Fibroblast of skin of abdomen (primary cell): ENCODE measurements around the gene NELL1.

Experiments
- DNase-seq: peaks from one replicate; pipeline ENCODE4 v3.0.0-alpha.2; 2013

NELL1 gene

GRCh38 chr11:21495879-21496278 is 826.5 kb downstream of the NELL1 start:
- DNase-seq, result no peak

- no peak for DNase-seq
Observed at GRCh38 chr11:21501245-21501644, 831.9 kb downstream of the NELL1 start.

- no peak for DNase-seq
Observed at GRCh38 chr11:21505070-21505469, 835.7 kb downstream of the NELL1 start.

GRCh38 chr11:21511835-21512440 is 842.6 kb downstream of the NELL1 start:
- DNase-seq, result peak; percentile 18

DNA sequence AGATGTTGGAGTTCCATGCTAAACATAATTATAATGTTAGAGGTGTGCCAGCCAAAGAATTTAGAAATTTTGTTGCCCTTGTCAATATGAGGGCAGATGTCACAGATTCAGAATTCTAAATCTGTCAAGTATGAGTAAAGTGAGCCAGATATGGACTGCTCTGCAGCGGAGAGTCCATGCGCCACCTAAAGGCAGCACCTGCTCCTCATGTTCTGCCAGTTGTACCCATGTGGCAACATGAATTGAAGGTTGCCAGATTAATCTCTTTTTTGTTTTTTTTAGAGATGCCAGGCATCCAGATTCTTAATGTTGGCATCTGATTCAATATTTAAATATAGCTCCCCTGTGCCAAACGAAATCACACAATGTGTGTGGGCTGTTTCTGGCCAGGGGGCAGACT is 844.9 kb downstream of the NELL1 start:
- DNase-seq, result no peak

- no peak for DNase-seq
Observed at GRCh38 chr11:21520244-21520643, 850.9 kb downstream of the NELL1 start.

DNA sequence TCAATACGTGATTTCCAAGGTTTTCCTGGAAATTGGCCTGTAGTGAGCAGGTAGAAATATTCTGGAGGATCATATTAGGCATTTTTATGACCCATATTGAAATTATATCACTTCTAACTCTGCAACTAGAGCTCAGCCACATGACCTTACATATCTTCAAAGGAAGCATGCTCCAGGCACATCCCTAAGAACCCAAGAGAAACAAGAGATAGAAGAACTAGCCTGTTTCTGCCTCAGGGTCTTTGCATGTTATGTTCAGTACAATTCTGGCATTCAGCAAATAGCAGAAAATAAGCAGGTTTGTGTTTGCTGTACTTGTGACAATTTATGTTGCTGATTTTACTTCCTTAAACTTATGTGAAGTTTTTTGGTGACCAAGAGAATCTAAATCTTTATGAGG is 859.8 kb downstream of the NELL1 start:
- no peak for DNase-seq

DNA sequence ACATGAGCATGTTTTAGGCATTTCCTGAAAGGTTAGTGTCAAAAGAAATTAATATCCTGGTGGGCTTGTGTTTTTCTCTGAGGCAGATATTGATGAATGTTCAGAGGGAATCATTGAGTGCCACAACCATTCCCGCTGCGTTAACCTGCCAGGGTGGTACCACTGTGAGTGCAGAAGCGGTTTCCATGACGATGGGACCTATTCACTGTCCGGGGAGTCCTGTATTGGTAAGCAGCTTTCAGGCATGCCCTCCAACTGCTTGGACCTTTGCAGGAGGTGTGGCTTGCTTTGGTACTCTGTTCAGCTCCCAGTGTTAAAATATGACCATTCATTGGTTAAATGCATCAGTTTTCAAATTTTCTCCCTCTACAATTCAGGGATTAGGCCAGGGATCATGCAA is 864.9 kb downstream of the NELL1 start:
- DNase-seq, result no peak

DNA sequence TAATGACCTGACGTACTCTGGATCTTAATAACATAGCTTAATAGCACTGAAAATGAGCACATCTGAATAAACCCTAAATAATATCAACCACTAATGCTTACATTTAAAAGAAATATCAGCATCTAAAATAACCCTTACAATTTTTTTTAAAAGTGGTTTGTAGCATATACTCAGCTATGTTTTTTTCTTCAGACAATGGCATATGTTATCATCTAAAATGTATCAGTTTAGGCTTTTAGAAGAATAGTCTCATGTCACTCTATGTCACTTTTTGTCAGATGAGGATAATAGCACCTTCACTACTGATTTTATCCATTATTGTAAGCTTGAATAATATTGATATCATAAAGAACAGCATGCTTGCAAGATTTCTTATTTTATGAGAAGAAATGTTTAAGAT is 868.6 kb downstream of the NELL1 start:
- DNase-seq, result no peak

DNA sequence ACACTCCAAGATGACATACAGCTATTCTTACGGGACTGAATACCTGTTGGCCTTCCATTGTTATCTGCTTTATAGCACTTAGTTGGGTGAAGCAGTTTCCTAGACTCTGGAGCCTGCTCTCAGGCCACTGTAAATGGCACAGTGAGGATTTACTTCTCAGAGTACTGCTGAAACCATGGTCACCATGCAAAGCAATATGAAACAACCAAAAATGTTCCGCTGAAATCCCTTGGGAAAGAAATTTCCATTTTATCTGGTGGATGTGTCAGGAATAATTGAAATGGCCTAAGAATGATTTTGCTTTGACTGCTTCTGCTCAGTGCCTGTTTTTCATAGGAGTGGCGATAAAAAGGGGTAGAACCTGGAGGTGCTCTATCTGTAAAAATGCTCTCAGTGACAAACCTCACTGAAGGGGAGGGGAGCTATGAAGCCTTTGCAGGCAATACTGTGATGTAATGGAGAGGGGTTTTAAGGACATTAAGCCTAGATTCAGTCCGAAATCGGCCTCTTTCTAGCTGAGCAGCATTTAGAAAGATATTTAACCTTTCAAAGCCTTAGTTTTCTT is 871.9 kb downstream of the NELL1 start:
- DNase-seq, result no peak

DNA sequence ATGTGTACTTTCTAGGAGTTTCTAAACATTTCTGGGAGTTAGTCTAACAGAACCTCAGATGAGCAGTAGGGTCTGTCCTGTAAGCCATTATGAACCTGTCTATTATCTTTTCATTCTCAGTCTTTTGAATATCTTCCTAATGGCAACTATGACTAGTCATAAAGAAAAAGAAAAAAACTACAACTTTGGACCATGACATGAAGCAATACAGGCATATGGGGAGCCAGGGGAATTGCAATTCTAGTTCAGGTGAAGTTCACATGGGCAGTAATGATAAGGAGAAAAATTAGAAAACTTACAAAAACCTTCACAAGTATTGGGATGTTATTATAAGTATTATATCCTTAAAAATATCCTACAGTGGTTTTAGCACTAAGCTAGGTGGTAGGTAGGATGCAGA is 874.5 kb downstream of the NELL1 start:
- no peak for DNase-seq

DNA sequence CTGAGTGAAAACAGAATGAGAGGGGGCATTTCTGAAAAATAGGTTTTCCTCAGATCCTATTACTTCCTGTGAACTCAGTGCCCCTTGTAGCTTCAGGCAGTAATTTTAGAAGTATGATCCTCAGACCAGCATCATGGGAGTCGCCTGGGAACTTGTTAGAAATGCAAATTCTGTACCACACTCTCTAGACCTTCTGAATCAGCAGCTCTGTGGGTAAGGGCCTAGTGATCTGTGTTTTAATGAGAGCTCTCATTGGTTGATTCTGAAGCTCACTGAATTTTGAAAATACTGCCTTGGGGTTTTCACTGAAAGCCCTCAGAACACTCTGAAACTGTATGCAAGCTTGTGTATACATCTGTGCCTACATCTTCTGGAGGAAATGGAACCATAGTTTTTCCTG is 876.3 kb downstream of the NELL1 start:
- no peak for DNase-seq

DNA sequence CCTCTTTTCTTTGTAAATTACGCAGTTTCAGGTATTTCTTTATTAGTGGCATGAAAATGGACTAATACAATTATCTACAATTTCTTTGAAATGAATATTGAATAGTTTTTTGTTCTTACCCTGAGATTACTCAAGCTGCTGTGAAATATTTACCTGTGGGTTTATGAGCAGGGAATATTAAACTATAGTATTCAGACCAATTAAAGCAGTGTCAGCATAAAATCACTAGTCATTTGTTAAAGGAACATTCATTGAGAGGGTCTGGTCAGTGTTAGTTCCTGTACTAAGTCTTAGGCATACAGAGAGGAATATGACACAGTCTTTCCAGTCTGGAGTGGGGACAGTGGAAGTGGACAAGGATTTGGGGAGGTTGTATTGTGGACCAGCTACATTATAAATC is 877.3 kb downstream of the NELL1 start:
- DNase-seq, result no peak

GRCh38 chr11:21552911-21553310 is 883.5 kb downstream of the NELL1 start:
- peak; percentile 54 for DNase-seq

GRCh38 chr11:21553795-21554194 is 884.4 kb downstream of the NELL1 start:
- DNase-seq, result no peak

- peak; percentile 41 for DNase-seq
Observed at GRCh38 chr11:21554284-21554683, 884.9 kb downstream of the NELL1 start.

GRCh38 chr11:21556926-21557325 is 887.5 kb downstream of the NELL1 start:
- DNase-seq, result peak; percentile 52

- DNase-seq, result no peak
Observed at GRCh38 chr11:21560466-21560975, 891.1 kb downstream of the NELL1 start.

DNA sequence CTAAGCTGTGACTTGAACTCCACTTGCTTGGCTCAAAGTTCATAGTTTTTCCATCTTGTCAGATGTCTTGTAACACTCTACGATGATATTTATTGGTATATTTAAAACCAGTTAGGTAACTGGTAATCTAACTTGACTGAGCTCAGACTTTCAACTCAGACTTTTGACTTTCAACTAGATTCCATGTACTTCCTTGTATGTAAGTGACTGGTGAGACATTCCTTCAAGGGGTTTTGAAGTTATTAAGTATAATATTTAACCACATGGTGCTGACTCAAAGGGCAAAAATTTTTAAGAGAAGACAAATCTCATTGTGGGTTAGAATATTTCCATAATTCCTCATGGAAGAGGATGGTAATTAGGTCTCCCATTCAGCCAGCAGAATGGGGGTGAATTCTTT is 892.2 kb downstream of the NELL1 start:
- peak; percentile 77 for DNase-seq

- no peak for DNase-seq
Observed at GRCh38 chr11:21564095-21564494, 894.7 kb downstream of the NELL1 start.

GRCh38 chr11:21564833-21565682 is 895.7 kb downstream of the NELL1 start:
- DNase-seq, result peak; percentile 25

- no peak for DNase-seq
Observed at GRCh38 chr11:21566521-21567117, 897.2 kb downstream of the NELL1 start.

GRCh38 chr11:21567645-21568290 is 898.4 kb downstream of the NELL1 start:
- no peak for DNase-seq
